Epithelial cell of esophagus (primary cell): ENCODE data around the gene CAMP.
"Not testable (repeated sequence)": the region's sequence is repeated elsewhere in the genome, so short reads cannot be mapped to it uniquely, and the experiment has no call there.

Experiments
- DNase-seq: peaks from one replicate; pipeline ENCODE4 v3.0.0; 2010; ENCODE audit warnings: low read depth
- H3K4me3 ChIP-seq: 2 replicates; pipeline ENCODE4 v1.5.1; 2011; ENCODE audit warnings: mild to moderate bottlenecking, low read length, control low read depth
- CTCF ChIP-seq: IDR thresholded peaks from 2 replicates; pipeline ENCODE4 v1.5.1; 2011; ENCODE audit warnings: low read depth, mild to moderate bottlenecking, low read length, control low read depth, inconsistent platforms; ENCODE audit not compliant: insufficient read depth; ENCODE audit errors: missing control alignments

CAMP gene

DNA sequence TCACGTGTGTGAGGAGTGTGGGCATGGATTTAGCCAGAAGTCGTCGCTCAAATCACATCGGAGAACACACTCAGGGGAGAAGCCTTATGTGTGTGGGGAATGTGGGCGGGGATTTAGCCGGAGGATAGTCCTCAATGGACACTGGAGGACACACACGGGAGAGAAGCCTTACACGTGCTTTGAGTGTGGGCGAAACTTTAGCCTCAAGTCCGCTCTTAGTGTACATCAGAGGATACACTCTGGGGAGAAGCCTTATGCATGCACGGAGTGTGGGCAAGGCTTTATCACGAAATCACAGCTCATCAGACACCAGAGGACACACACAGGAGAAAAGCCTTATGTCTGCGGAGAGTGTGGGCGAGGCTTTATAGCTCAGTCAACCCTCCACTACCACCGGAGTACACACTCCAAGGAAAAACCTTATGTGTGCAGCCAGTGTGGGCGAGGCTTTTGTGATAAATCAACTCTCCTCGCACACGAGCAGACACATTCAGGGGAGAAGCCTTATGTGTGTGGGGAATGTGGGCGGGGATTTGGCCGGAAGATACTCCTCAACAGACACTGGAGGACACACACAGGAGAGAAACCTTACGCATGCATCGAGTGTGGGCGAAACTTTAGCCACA lies 45.8 kb downstream of the CAMP start:
- peak; percentile 76 for DNase-seq
- TF ChIP-seq CTCF: no peak
- peak overlapping the region; percentile 29 for H3K4me3 ChIP-seq

DNA sequence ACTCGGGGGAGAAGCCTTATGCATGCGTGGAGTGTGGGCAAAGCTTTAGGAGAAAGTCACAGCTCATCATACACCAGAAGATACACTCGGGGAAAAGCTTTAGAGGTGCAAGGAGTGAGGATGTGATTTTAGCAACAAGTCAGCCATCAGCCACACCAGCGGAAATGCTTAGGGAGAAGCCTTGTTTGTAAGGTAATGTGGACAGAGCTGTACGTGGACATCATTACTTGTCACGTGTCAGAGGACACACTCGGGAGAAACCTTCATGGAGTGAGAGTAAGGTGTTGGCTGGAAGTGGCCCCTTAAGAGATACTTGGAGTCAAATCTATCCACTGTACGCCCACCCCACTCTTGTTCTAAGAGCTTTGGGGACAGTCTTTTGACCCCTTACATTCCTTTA lies 46.3 kb downstream of the CAMP start:
- H3K4me3 ChIP-seq: no peak overlapping the region
- no peak for TF ChIP-seq CTCF
- DNase-seq: no peak

- no peak overlapping the region for H3K4me3 ChIP-seq
- no peak for TF ChIP-seq CTCF
- no peak for DNase-seq
These were observed 47.0 kb downstream of the CAMP start for GRCh38 chr3:48270306-48270705.

GRCh38 chr3:48271223-48271622 lies 47.9 kb downstream of the CAMP start:
- H3K4me3 ChIP-seq, DNase-seq: not testable (repeated sequence)

DNA sequence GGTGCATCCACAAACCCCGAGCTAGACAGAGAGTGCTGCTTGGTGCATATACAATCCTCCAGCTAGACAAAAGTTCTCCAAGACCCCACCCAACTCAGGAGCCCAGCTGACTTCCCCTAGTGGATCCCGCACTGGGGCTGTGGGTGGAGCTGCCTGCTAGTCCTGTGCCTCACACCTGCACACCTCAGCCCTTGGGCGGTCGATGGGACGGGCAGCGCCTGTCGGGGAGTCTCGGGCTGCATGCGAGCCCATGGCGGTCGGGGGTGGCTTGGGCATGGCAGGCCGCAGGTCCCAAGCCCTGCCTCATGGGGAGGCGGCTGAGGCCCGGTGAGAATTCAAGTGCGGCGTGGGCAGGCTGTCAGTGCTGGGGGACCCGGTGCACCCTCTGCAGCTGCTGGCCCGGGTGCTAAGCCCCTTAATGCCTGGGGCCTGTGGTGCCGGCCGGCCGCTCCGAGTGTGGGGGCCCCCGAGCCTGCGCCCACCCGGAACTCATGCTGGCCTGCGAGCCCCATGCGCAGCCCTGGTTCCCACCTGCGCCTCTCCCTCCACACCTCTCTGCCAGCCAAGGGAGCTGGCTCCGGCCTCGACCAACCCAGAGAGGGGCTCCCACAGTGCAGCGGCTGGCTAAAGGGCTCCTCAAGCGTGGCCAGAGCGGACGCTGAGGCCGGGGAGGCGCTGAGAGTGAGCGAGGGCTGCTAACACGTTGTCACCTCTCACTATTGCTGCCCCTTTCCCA lies 48.6 kb downstream of the CAMP start:
- no peak overlapping the region for H3K4me3 ChIP-seq
- no peak for TF ChIP-seq CTCF
- DNase-seq: no peak

DNA sequence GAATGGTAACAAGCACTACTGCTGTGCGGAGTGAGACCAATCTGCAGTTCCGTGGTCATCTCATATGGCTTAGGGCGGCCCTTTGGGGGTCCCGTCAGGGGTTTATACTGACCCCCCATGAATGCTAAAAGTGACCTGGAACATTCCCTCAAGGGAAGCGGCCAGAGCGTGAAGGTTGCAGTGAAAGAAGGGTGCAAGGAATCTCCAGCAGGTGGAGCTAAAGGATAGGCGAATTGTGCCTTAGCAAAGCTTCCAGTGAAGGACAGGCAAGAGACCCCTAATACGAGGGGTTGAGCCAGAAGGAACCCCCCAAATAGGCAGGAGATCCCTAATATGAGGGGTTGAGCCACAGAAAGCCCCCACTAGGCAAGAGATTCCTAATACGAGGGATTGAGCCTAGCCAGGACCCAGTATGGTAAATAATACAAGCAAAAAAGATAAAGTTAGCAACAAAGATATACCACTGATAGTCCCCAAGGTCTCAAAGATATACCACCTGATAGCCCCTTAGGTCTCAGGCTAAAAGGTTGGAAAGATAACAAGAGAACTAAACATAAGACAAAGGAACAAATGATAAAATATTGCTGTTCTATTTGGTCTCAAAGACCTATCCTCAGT lies 50.4 kb downstream of the CAMP start:
- peak; percentile 72 for DNase-seq
- no peak overlapping the region for H3K4me3 ChIP-seq
- TF ChIP-seq CTCF: peak; percentile 93

DNA sequence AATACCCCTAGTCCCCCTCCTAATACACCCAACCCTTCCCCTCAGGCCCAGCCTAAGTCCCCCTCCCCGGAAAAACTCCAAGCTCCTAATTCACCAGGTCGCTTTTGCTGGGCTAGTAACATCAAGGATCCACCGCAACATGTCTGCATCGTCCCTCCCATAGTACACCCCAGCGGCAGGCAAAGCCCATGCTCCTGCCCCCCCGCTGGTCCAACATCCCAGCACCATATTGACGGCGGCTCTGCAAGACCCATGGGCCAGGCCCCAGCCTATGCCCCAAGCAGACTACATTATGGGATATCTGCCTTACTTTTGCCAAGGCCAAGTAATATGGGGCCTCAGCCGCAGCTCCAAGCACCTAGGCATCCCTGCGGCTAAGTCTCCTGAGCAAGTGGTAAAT lies 51.2 kb downstream of the CAMP start:
- no peak overlapping the region for H3K4me3 ChIP-seq
- DNase-seq: no peak
- no peak for TF ChIP-seq CTCF
